MV-4-11 (cell line): ENCODE data around the gene CRISP1.
"Not testable (repeated sequence)": the region's sequence is repeated elsewhere in the genome, so short reads cannot be mapped to it uniquely, and the experiment has no call there.

Source experiments
- DNase-seq: peaks from one replicate; lab custom pipeline; 2025; lab: John Stamatoyannopoulos, UW

The CRISP1 gene

GRCh38 chr6:49839957-49840356 lies 26.4 kb downstream of the CRISP1 start:
- DNase-seq: no peak

- DNase-seq: no peak
Observed at GRCh38 chr6:49839162-49839561, 27.2 kb downstream of the CRISP1 start.

GRCh38 chr6:49835140-49835539 lies 31.2 kb downstream of the CRISP1 start:
- no peak for DNase-seq

GRCh38 chr6:49833386-49833785 lies 32.9 kb downstream of the CRISP1 start:
- no peak for DNase-seq

GRCh38 chr6:49826743-49827406 lies 39.5 kb downstream of the CRISP1 start:
- no peak for DNase-seq

GRCh38 chr6:49815166-49815565 lies 51.2 kb downstream of the CRISP1 start:
- no peak for DNase-seq

- DNase-seq: no peak
Observed at GRCh38 chr6:49813248-49813647, 53.1 kb downstream of the CRISP1 start.

- no peak for DNase-seq
Observed at GRCh38 chr6:49806145-49806544, 60.2 kb downstream of the CRISP1 start.

GRCh38 chr6:49805246-49805645 lies 61.1 kb downstream of the CRISP1 start:
- DNase-seq: no peak

- no peak for DNase-seq
Observed at GRCh38 chr6:49801525-49801924, 64.8 kb downstream of the CRISP1 start.

GRCh38 chr6:49799090-49799489 lies 67.2 kb downstream of the CRISP1 start:
- DNase-seq: no peak

- not testable (repeated sequence) for DNase-seq
Observed at GRCh38 chr6:49796842-49797455, 69.4 kb downstream of the CRISP1 start.

GRCh38 chr6:49790341-49790740 lies 76.0 kb downstream of the CRISP1 start:
- no peak for DNase-seq

- DNase-seq: no peak
Observed at GRCh38 chr6:49787176-49787575, 79.2 kb downstream of the CRISP1 start, which contains the start of gene PGK2. Gene PGK2 (minus strand): TSS chr6:49787285. CDS start chr6:49787187, 98 bp downstream.

- no peak for DNase-seq
Observed at GRCh38 chr6:49784272-49784671, 82.1 kb downstream of the CRISP1 start.
